LNCAP (cell line): Measurements from ENCODE around the gene DMRT3.

ENCODE experiments used
- CTCF ChIP-seq: fragments of 450-650 bp; IDR thresholded peaks from 2 replicates; pipeline ENCODE4 v1.5.1; 2017; ENCODE audit warnings: mild to moderate bottlenecking

Gene DMRT3

GRCh38 chr9:942805-943580 lies 33.5 kb upstream of the DMRT3 start:
- no peak for TF ChIP-seq CTCF

GRCh38 chr9:947985-948384 lies 28.5 kb upstream of the DMRT3 start:
- TF ChIP-seq CTCF: no peak

GRCh38 chr9:948497-948896 lies 28.0 kb upstream of the DMRT3 start:
- TF ChIP-seq CTCF: no peak

GRCh38 chr9:950139-950538 lies 26.3 kb upstream of the DMRT3 start:
- TF ChIP-seq CTCF: no peak

GRCh38 chr9:952546-952945 lies 23.9 kb upstream of the DMRT3 start:
- TF ChIP-seq CTCF: no peak

- no peak for TF ChIP-seq CTCF
Measured at GRCh38 chr9:959105-959504, 17.4 kb upstream of the DMRT3 start.

- TF ChIP-seq CTCF: no peak
Measured at GRCh38 chr9:959914-960313, 16.5 kb upstream of the DMRT3 start.

- TF ChIP-seq CTCF: no peak
Measured at GRCh38 chr9:962023-962422, 14.4 kb upstream of the DMRT3 start.
